Spleen (tissue), 11 donors: ENCODE results near the gene NT5DC3. TPM values are rescaled to one million over a fixed set of nuclear protein-coding genes. Genes with fewer than 3 reads are reported as not detected.

Experiments
- DNase-seq: peaks from one replicate; pipeline ENCODE4 v3.0.0-alpha.2; 2020
- H3K27ac ChIP-seq, 8 donors: fragments of 200-600 bp; sonication (generic) in 7 of 8; 1 replicate in 4 of 8; 2 replicates in 4 of 8; pipeline versions ENCODE4 v1.5.0 to v1.8.0; 2016 to 2021; ENCODE audit warnings: inconsistent platforms in 4 of 8, mild to moderate bottlenecking in 4 of 8, moderate library complexity in 1 of 8
- H3K27me3 ChIP-seq, 7 donors: fragments of 200-600 bp; sonication (generic) in 6 of 7; replicated peaks in 1 of 7; 1 replicate in 4 of 7; 2 replicates in 3 of 7; pipeline versions ENCODE4 v1.5.0 to v1.8.0; 2016 to 2021; ENCODE audit warnings: inconsistent platforms in 3 of 7, mild to moderate bottlenecking in 1 of 7
- H3K36me3 ChIP-seq, 6 donors: fragments of 200-600 bp; sonication (generic) in 5 of 6; 1 replicate in 4 of 6; 2 replicates in 2 of 6; pipeline versions ENCODE4 v1.5.0 to v1.8.0; 2016 to 2021; ENCODE audit warnings: inconsistent platforms in 2 of 6
- H3K4me1 ChIP-seq, 6 donors: fragments of 200-600 bp; sonication (generic) in 5 of 6; 1 replicate in 3 of 6; 2 replicates in 3 of 6; pipeline versions ENCODE4 v1.5.0 to v1.8.0; 2016 to 2021; ENCODE audit warnings: inconsistent platforms in 3 of 6
- H3K4me3 ChIP-seq, 8 donors: fragments of 200-600 bp; sonication (generic) in 7 of 8; 1 replicate in 4 of 8; 2 replicates in 4 of 8; pipeline versions ENCODE4 v1.5.0 to v1.8.0; 2016 to 2021; ENCODE audit warnings: inconsistent platforms in 4 of 8, mild to moderate bottlenecking in 4 of 8, moderate library complexity in 2 of 8
- H3K9me3 ChIP-seq, 8 donors: fragments of 200-600 bp; sonication (generic) in 7 of 8; 1 replicate in 4 of 8; 2 replicates in 4 of 8; pipeline versions ENCODE4 v1.5.0 to v1.8.0; 2016 to 2021; ENCODE audit warnings: inconsistent platforms in 4 of 8
- POLR2A ChIP-seq, 3 donors: fragments of 450-650 bp; IDR thresholded peaks; one replicate each; pipeline ENCODE4 v1.5.1; 2017; ENCODE audit warnings: antibody characterized with exemption in 3 of 3, mild to moderate bottlenecking in 1 of 3
- POLR2AphosphoS5 ChIP-seq, 3 donors: sonication (generic); formaldehyde crosslinking; IDR thresholded peaks; one replicate each; pipeline ENCODE4 v1.5.1; 2017; ENCODE audit warnings: antibody characterized with exemption in 3 of 3
- WGBS, 5 donors: extraction: QIAGEN DNeasy Blood & Tissue Kit in 3 of 5; methylation state at CpG; one replicate each; pipeline versions ENCODE4 v1.1.5 to v1.1.7; 2013 to 2018; 5-methylcytosine and 5-hydroxymethylcytosine counted together
- intact Hi-C: fragments of 100-400 bp; cut with DNase I; formaldehyde crosslinking; loops from one replicate; pipeline ENCODE4 v1.15.0; 2023; ENCODE audit warnings: low total_unique reads
- polyA plus RNA-seq, 3 donors: library from polyadenylated mRNA; stranded (reverse); fragments of 200-250 nt; gene quantifications; one replicate each; pipeline ENCODE4 v1.2.1, GENCODE V29; 2013
- total RNA-seq, 7 donors: library from RNA; depleted of rRNA in 3 of 7; stranded (reverse); fragments of >200 nt in 3 of 7; fragmentation: NEBNext Ultra II Directional in 4 of 7; extraction: Animal tissue kit (Norgen Biotek cat#: 25700) in 4 of 7; gene quantifications; one replicate each; pipeline versions ENCODE4 v1.1.0 to v1.2.1, GENCODE V29; 2016 to 2021
- TF ChIP-seq, protein P1 (sequence below), 11 experiments: fragments of 200-600 bp in 7 of 11; fragments of 450-650 bp in 4 of 11; sonication (generic) in 4 of 11; IDR thresholded peaks in 8 of 11; conservative IDR thresholded peaks in 3 of 11; 1 replicate in 7 of 11; 2 replicates in 4 of 11; pipeline versions ENCODE4 v1.4.0 to v1.8.0; 2016 to 2021; ENCODE audit warnings: antibody characterized with exemption in 11 of 11, inconsistent platforms in 4 of 11, mild to moderate bottlenecking in 1 of 11
- donor health status: healthy with polysubstance abuse.
- donor health status: DM: no; HTN: no; CAD: no; lungs with moderate emphysema.
- donor health status: DM: no; HTN: no; CAD: no.
- donor health status: Bipolar disorder and iron deficiency.
- donor health status: healthy.
- donor health status: DM: no; HTN: no; CAD: no.
- donor health status: DM: yes; HTN: yes; CAD: no.

Gene NT5DC3
- total and polyA plus RNA-seq, 10 donors, result 0.56 to 8.0 (median 3.1) TPM

DNA sequence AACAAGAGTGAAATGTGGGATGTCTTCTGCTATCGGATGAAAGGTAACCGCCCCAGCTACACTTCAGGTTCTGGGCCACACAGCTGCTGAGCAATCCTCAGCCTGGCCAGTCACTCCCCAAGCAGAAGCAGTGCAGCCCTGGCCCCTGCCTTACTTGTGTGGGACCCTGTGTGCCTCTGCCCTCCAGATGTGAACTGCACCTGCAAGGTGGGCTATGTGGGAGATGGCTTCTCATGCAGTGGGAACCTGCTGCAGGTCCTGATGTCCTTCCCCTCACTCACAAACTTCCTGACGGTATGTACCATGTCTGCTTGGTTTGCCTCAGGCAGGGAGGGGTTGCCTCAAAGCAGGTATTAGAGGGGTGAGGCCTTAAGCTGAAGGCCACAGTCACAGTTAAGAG is 85.6 kb downstream of the NT5DC3 start:
- no peak overlapping the region for H3K4me3 ChIP-seq
- H3K4me1 ChIP-seq, result no peaks in the 10 kb centered on the region
- H3K9me3 ChIP-seq, result no peaks in the 10 kb centered on the region
- DNase-seq, result no peak
- H3K36me3 ChIP-seq, result peaks cover 0 to 82% (median 18%) of the 10 kb centered on the region in 6 donors
- no peaks in the 10 kb centered on the region for H3K27me3 ChIP-seq
- intact Hi-C loops, result no loop called here
- TF ChIP-seq POLR2A (IDR thresholded peaks at IDR 0.05), result no peak
- TF ChIP-seq, protein P1, sequence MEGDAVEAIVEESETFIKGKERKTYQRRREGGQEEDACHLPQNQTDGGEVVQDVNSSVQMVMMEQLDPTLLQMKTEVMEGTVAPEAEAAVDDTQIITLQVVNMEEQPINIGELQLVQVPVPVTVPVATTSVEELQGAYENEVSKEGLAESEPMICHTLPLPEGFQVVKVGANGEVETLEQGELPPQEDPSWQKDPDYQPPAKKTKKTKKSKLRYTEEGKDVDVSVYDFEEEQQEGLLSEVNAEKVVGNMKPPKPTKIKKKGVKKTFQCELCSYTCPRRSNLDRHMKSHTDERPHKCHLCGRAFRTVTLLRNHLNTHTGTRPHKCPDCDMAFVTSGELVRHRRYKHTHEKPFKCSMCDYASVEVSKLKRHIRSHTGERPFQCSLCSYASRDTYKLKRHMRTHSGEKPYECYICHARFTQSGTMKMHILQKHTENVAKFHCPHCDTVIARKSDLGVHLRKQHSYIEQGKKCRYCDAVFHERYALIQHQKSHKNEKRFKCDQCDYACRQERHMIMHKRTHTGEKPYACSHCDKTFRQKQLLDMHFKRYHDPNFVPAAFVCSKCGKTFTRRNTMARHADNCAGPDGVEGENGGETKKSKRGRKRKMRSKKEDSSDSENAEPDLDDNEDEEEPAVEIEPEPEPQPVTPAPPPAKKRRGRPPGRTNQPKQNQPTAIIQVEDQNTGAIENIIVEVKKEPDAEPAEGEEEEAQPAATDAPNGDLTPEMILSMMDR (IDR thresholded peaks at IDR 0.05 in 8 of 11, conservative IDR thresholded peaks at IDR 0.05 in 3 of 11), result no peak
- TF ChIP-seq POLR2AphosphoS5 (IDR thresholded peaks at IDR 0.05), result peak in 2 of 3 donors; percentile 21 to 43
- H3K27ac ChIP-seq, result no peak overlapping the region
- WGBS, 5 donors, result 60 to 100% (median 67%) methylated on average over 1 to 3 of the region's 3 CpGs

DNA sequence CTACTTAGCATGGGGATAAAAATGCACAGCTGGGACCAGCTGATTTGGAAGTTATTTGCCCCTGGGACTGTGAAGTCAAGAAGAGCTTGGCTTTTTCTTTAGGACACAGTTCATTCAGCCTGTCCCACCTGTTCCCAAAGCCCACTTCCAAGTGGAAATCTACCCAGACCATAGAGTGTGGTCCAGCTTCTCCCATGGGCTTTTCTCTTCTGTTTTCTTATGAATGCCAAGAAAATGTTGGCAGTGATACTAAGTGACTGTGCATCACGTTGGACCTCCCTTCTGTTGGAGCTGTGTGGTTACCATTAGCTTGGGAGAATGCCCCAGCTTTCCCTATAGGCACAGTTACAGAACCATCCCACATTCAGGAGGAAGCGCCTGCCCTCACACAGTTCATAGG is 89.4 kb downstream of the NT5DC3 start:
- intact Hi-C loops, result no loop called here
- no peaks in the 10 kb centered on the region for H3K4me1 ChIP-seq
- H3K36me3 ChIP-seq, result peaks cover 0 to 79% (median 9%) of the 10 kb centered on the region in 6 donors
- H3K9me3 ChIP-seq, result no peaks in the 10 kb centered on the region
- 42 to 53% (median 47%) methylated on average over 2 of the region's 2 CpGs for WGBS, 5 donors
- TF ChIP-seq POLR2A (IDR thresholded peaks at IDR 0.05), result no peak
- no peak for TF ChIP-seq POLR2AphosphoS5 (IDR thresholded peaks at IDR 0.05)
- TF ChIP-seq, protein P1 (IDR thresholded peaks at IDR 0.05 in 8 of 11, conservative IDR thresholded peaks at IDR 0.05 in 3 of 11), result no peak
- H3K27ac ChIP-seq, result no peak overlapping the region
- H3K27me3 ChIP-seq, result no peaks in the 10 kb centered on the region
- DNase-seq, result no peak
- H3K4me3 ChIP-seq, result no peak overlapping the region

DNA sequence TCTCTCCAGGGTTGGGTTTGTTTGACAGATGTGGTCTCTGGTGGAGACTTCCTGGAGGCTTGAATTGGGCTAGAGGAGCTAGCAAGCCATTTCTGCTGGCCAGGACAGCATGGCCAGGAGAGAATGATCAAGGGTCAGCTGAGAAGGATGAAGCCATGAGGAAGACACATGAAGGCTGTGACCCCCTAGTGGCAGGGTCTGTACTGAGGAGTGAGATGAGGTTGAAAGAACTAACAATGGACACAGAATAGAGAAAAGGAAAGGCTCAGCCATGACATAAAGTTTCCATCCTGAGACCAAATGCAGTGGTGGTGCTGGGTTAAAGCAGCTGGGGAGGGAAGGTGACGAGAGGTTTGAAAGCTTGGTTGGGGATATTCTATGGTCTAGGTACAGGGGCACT is 89.9 kb downstream of the NT5DC3 start:
- WGBS, 5 donors, result 80 to 100% (median 85%) methylated on average over 1 of the region's 1 CpG
- Histone ChIP-seq H3K36me3 (peaks cover 0 to 79% (median 7%) of the 10 kb centered on the region in 6 donors), H3K27me3 (no peaks in the 10 kb centered on the region), H3K27ac (no peak overlapping the region), H3K4me1 (no peaks in the 10 kb centered on the region), H3K9me3 (no peaks in the 10 kb centered on the region), H3K4me3 (no peak overlapping the region)
- TF ChIP-seq POLR2AphosphoS5 (IDR thresholded peaks at IDR 0.05) (no peak), POLR2A (IDR thresholded peaks at IDR 0.05) (no peak)
- TF ChIP-seq, protein P1 (IDR thresholded peaks at IDR 0.05 in 8 of 11, conservative IDR thresholded peaks at IDR 0.05 in 3 of 11), result no peak
- DNase-seq, result no peak
- intact Hi-C loops, result no loop called here

DNA sequence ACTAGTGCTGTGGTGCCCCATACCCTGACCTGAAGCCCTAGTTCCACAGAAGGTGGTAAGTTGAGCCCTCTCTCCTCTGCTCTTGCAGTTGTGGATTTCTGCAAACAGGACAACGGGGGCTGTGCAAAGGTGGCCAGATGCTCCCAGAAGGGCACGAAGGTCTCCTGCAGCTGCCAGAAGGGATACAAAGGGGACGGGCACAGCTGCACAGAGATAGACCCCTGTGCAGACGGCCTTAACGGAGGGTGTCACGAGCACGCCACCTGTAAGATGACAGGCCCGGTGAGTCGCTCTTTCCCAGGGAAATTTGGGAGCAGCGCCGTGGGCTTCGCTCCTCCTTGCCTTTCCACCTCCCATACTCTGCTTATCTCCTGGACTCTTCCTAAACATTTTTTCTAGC is 92.2 kb downstream of the NT5DC3 start:
- intact Hi-C loops, result no loop called here
- WGBS, 5 donors, result 87 to 95% (median 93%) methylated on average over 12 of the region's 12 CpGs
- Histone ChIP-seq H3K36me3 (peaks cover 0 to 77% (median 10%) of the 10 kb centered on the region in 6 donors), H3K27me3 (no peaks in the 10 kb centered on the region), H3K27ac (no peak overlapping the region), H3K4me3 (no peak overlapping the region), H3K4me1 (no peaks in the 10 kb centered on the region), H3K9me3 (no peaks in the 10 kb centered on the region)
- peak in 1 of 3 donors; percentile 17 for TF ChIP-seq POLR2AphosphoS5 (IDR thresholded peaks at IDR 0.05)
- TF ChIP-seq, protein P1 (IDR thresholded peaks at IDR 0.05 in 8 of 11, conservative IDR thresholded peaks at IDR 0.05 in 3 of 11), result no peak
- no peak for TF ChIP-seq POLR2A (IDR thresholded peaks at IDR 0.05)
- no peak for DNase-seq
